Measurements from ENCODE around the gene MYRF. TPM values are rescaled to one million over a fixed set of nuclear protein-coding genes. Genes with fewer than 3 reads are reported as not detected.
A peak's percentile ranks its signal among the peaks of the same experiment; 100 is the strongest.

The MYRF gene
- total and polyA plus RNA-seq, 2 of the 13 experiments (the other 11 are each of a cell fraction or from before 2014, with no cell fraction given) = 10.2 to 25.9 TPM

DNA sequence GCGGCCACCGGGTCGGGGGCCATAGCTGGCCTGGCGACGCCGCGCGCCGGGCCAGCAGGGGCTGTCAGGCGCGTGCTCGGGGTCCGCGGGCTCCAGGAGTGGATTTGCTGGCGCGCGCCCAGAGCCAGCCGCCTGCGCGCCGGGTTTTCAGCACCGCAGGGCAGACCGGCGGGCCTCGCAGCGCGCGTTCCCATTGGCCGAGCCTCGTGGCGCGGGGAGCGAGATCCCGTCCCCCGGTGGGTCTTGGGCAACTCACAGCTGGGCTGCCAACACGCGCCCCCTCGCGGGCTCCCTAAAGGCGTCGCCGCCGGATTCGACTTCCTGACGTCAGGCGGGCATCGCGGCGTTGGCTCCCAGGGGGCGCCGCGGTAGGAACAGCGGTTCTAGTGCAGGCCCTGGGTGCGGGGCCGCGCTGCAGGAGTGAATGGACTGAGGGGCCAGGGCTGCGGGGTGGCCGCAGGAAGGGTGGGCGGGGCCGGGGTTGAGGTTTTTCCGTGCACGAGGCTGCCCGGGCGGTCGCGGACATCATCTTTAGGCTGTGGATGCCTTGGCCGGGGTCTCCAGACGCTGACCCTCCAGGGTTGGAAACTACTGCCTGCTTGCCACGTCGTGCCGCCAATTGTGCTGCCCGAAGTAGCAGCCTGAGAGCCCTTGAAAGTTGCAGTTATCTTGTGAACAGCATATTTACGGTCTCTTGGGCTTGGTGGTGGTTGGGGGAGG is 64.5 kb downstream of the MYRF start, which contains the start of gene FADS1 (continued):
- TF ChIP-seq, protein P1, sequence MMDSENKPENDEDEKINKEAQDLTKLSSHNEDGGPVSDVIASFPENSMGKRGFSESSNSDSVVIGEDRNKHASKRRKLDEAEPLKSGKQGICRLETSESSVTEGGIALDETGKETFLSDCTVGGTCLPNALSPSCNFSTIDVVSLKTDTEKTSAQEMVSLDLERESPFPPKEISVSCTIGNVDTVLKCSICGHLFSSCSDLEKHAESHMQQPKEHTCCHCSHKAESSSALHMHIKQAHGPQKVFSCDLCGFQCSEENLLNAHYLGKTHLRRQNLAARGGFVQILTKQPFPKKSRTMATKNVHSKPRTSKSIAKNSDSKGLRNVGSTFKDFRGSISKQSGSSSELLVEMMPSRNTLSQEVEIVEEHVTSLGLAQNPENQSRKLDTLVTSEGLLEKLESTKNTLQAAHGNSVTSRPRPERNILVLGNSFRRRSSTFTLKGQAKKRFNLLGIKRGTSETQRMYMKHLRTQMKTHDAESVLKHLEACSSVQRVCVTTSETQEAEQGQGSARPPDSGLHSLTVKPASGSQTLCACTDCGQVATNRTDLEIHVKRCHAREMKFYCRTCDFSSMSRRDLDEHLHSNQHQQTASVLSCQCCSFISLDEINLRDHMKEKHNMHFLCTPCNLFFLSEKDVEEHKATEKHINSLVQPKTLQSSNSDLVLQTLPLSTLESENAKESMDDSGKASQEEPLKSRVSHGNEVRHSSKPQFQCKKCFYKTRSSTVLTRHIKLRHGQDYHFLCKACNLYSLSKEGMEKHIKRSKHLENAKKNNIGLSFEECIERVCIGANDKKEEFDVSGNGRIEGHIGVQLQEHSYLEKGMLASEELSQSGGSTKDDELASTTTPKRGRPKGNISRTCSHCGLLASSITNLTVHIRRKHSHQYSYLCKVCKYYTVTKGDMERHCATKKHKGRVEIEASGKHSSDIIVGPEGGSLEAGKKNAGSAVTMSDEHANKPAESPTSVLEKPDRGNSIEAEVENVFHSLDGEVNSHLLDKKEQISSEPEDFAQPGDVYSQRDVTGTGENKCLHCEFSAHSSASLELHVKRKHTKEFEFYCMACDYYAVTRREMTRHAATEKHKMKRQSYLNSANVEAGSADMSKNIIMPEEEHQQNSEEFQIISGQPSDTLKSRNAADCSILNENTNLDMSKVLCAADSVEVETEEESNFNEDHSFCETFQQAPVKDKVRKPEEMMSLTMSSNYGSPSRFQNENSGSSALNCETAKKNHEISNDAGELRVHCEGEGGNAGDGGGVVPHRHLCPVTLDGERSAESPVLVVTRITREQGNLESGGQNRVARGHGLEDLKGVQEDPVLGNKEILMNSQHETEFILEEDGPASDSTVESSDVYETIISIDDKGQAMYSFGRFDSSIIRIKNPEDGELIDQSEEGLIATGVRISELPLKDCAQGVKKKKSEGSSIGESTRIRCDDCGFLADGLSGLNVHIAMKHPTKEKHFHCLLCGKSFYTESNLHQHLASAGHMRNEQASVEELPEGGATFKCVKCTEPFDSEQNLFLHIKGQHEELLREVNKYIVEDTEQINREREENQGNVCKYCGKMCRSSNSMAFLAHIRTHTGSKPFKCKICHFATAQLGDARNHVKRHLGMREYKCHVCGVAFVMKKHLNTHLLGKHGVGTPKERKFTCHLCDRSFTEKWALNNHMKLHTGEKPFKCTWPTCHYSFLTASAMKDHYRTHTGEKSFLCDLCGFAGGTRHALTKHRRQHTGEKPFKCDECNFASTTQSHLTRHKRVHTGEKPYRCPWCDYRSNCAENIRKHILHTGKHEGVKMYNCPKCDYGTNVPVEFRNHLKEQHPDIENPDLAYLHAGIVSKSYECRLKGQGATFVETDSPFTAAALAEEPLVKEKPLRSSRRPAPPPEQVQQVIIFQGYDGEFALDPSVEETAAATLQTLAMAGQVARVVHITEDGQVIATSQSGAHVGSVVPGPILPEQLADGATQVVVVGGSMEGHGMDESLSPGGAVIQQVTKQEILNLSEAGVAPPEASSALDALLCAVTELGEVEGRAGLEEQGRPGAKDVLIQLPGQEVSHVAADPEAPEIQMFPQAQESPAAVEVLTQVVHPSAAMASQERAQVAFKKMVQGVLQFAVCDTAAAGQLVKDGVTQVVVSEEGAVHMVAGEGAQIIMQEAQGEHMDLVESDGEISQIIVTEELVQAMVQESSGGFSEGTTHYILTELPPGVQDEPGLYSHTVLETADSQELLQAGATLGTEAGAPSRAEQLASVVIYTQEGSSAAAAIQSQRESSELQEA (CRISPR knock-in tag; IDR thresholded peaks at IDR 0.05; ENCODE audit: not compliant biosample characterization) = no peak
- TF ChIP-seq, protein P2, sequence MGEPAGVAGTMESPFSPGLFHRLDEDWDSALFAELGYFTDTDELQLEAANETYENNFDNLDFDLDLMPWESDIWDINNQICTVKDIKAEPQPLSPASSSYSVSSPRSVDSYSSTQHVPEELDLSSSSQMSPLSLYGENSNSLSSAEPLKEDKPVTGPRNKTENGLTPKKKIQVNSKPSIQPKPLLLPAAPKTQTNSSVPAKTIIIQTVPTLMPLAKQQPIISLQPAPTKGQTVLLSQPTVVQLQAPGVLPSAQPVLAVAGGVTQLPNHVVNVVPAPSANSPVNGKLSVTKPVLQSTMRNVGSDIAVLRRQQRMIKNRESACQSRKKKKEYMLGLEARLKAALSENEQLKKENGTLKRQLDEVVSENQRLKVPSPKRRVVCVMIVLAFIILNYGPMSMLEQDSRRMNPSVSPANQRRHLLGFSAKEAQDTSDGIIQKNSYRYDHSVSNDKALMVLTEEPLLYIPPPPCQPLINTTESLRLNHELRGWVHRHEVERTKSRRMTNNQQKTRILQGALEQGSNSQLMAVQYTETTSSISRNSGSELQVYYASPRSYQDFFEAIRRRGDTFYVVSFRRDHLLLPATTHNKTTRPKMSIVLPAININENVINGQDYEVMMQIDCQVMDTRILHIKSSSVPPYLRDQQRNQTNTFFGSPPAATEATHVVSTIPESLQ (CRISPR knock-in tag; conservative IDR thresholded peaks at IDR 0.05) = 0 out of 2 replicates have a peak, but pooled peaks have one; percentile 52
- TF ChIP-seq HNF4A (CRISPR knock-in tag; IDR thresholded peaks at IDR 0.05) = peak; percentile 37
- peak; percentile 63; the same call in 1 of the 2 replicates for TF ChIP-seq ZSCAN22 (CRISPR knock-in tag; IDR thresholded peaks at IDR 0.05)
- TF ChIP-seq SOX5 (CRISPR knock-in tag; IDR thresholded peaks at IDR 0.05; ENCODE audit: borderline replicate concordance) = peak; percentile 60; the same call in 1 of the 2 replicates
- peak; percentile 95 for TF ChIP-seq ZNF747 (CRISPR knock-in tag; IDR thresholded peaks at IDR 0.05; ENCODE audit: borderline replicate concordance)
- no peak; the same call in 1 of the 2 replicates for TF ChIP-seq SIN3B (IDR thresholded peaks at IDR 0.05; ENCODE audit: low read length)
- no peak for TF ChIP-seq TP53 (CRISPR knock-in tag; conservative IDR thresholded peaks at IDR 0.05)
- 0 out of 2 replicates have a peak, but pooled peaks have one; percentile 71 for TF ChIP-seq HNRNPUL1 (IDR thresholded peaks at IDR 0.05; ENCODE audit: low read depth, low read length)
- peak; percentile 89 for TF ChIP-seq ZBTB7B (CRISPR knock-in tag; IDR thresholded peaks at IDR 0.05)
- TF ChIP-seq MED13 (CRISPR knock-in tag; IDR thresholded peaks at IDR 0.05) = peak; percentile 34; the same call in 1 of the 2 replicates
- peak; percentile 87; the same call in 1 of the 2 replicates for TF ChIP-seq CC2D1A (CRISPR knock-in tag; IDR thresholded peaks at IDR 0.05)
- 0 out of 2 replicates have a peak, but pooled peaks have one; percentile 25 for TF ChIP-seq XBP1 (CRISPR knock-in tag; IDR thresholded peaks at IDR 0.05)
- TF ChIP-seq ZNF775 (CRISPR knock-in tag; IDR thresholded peaks at IDR 0.05; ENCODE audit: borderline replicate concordance) = peak; percentile 81; the same call in 1 of the 2 replicates

All from HepG2 (cell line).